SU-DHL-6 (cell line): ENCODE data around the gene RESP18.

ENCODE experiments used
- H2AFZ ChIP-seq: fragments of 200-600 bp; sonication (generic); 2 replicates; pipeline ENCODE4 v1.6.1; 2014; ENCODE audit warnings: low read depth, mild to moderate bottlenecking, moderate library complexity, mixed read lengths, antibody characterized with exemption, low read length; ENCODE audit not compliant: severe bottlenecking
- H3F3A ChIP-seq: fragments of 200-600 bp; shearing (Covaris generic); 2 replicates; pipeline ENCODE4 v1.6.0; 2016; ENCODE audit warnings: antibody characterized with exemption, mild to moderate bottlenecking; ENCODE audit not compliant: insufficient read depth
- H3K27ac ChIP-seq: fragments of 200-600 bp; sonication (generic); 2 replicates; pipeline ENCODE4 v1.5.1; 2016; ENCODE audit warnings: low read depth, mild to moderate bottlenecking, low read length, moderate library complexity, mixed read lengths
- H3K27me3 ChIP-seq: fragments of 200-600 bp; sonication (generic), shearing (Covaris generic); 2 replicates; pipeline ENCODE4 v1.6.0; 2014; ENCODE audit warnings: mild to moderate bottlenecking, low read length
- H3K36me3 ChIP-seq: fragments of 200-600 bp; sonication (generic); 2 replicates; pipeline ENCODE4 v1.6.1; 2014; ENCODE audit warnings: mild to moderate bottlenecking, low read length, mixed read lengths
- H3K4me2 ChIP-seq: fragments of 300-600, 200-600 bp; shearing (Covaris generic), sonication (generic); 2 replicates; pipeline ENCODE4 v1.6.0; 2014; ENCODE audit warnings: low read length, low read depth, mild to moderate bottlenecking; ENCODE audit not compliant: poor library complexity, severe bottlenecking
- H3K4me3 ChIP-seq: fragments of 200-600 bp; sonication (generic); 2 replicates; pipeline ENCODE4 v1.5.1; 2014; ENCODE audit warnings: antibody characterized with exemption, low read length, mild to moderate bottlenecking, mixed read lengths; ENCODE audit not compliant: insufficient read depth, poor library complexity, severe bottlenecking
- H3K79me2 ChIP-seq: fragments of 200-600 bp; sonication (generic); 2 replicates; pipeline ENCODE4 v1.6.1; 2014; ENCODE audit warnings: mild to moderate bottlenecking, low read length, moderate library complexity; ENCODE audit not compliant: insufficient read depth
- H3K9ac ChIP-seq: fragments of 200-600 bp; sonication (generic); 2 replicates; pipeline ENCODE4 v1.7.0; 2014; ENCODE audit warnings: mild to moderate bottlenecking, low read length
- H3K9me2 ChIP-seq: fragments of 200-600 bp; sonication (generic); replicated peaks from 2 replicates; pipeline ENCODE4 v1.6.1; 2014; ENCODE audit warnings: low read length; ENCODE audit not compliant: insufficient read depth
- H3K9me3 ChIP-seq: fragments of 200-600 bp; sonication (generic); 2 replicates; pipeline ENCODE4 v1.6.1; 2014; ENCODE audit warnings: low read length, mixed read lengths; ENCODE audit not compliant: insufficient read depth
- H4K20me1 ChIP-seq: fragments of 200-600 bp; sonication (generic); 2 replicates; pipeline ENCODE4 v1.6.1; 2014; ENCODE audit warnings: low read depth, mild to moderate bottlenecking, antibody characterized with exemption, low read length, moderate library complexity, mixed read lengths
- EZH2phosphoT487 ChIP-seq: fragments of 200-600 bp; sonication (generic), shearing (Covaris generic); conservative IDR thresholded peaks from 2 replicates; pipeline ENCODE4 v1.6.1; 2018; ENCODE audit warnings: mild to moderate bottlenecking, antibody characterized with exemption, low read length, moderate library complexity, mixed read lengths
- TF ChIP-seq, protein P1 (sequence below): fragments of 200-600 bp; sonication (generic); IDR thresholded peaks from one replicate; pipeline ENCODE4 v1.5.1; 2017; ENCODE audit warnings: antibody characterized with exemption, mild to moderate bottlenecking, low read length, moderate library complexity; ENCODE audit not compliant: insufficient read depth, poor library complexity, severe bottlenecking

RESP18 gene

GRCh38 chr2:219302412-219302968 lies 30.1 kb downstream of the RESP18 start:
- Histone ChIP-seq H3K4me3 (no peak overlapping the region), H3K36me3 (no peaks in the 10 kb centered on the region), H3K27ac (no peak overlapping the region), H3F3A (no peaks in the 10 kb centered on the region), H3K4me2 (no peak overlapping the region), H3K9me3 (no peaks in the 10 kb centered on the region), H3K79me2 (no peaks in the 10 kb centered on the region), H3K9ac (no peak overlapping the region), H4K20me1 (no peaks in the 10 kb centered on the region), H3K27me3 (no peaks in the 10 kb centered on the region), H3K9me2 (no peaks in the 10 kb centered on the region), H2AFZ (no peak overlapping the region)
- TF ChIP-seq, protein P1, sequence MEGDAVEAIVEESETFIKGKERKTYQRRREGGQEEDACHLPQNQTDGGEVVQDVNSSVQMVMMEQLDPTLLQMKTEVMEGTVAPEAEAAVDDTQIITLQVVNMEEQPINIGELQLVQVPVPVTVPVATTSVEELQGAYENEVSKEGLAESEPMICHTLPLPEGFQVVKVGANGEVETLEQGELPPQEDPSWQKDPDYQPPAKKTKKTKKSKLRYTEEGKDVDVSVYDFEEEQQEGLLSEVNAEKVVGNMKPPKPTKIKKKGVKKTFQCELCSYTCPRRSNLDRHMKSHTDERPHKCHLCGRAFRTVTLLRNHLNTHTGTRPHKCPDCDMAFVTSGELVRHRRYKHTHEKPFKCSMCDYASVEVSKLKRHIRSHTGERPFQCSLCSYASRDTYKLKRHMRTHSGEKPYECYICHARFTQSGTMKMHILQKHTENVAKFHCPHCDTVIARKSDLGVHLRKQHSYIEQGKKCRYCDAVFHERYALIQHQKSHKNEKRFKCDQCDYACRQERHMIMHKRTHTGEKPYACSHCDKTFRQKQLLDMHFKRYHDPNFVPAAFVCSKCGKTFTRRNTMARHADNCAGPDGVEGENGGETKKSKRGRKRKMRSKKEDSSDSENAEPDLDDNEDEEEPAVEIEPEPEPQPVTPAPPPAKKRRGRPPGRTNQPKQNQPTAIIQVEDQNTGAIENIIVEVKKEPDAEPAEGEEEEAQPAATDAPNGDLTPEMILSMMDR, result no peak
- TF ChIP-seq EZH2phosphoT487, result no peak

- H3K4me3 ChIP-seq, result no peak overlapping the region
- H3K9me2 ChIP-seq, result no peaks in the 10 kb centered on the region
- no peaks in the 10 kb centered on the region for H3K36me3 ChIP-seq
- no peaks in the 10 kb centered on the region for H3F3A ChIP-seq
- H3K27ac ChIP-seq, result no peak overlapping the region
- no peaks in the 10 kb centered on the region for H3K79me2 ChIP-seq
- H3K9ac ChIP-seq, result no peak overlapping the region
- no peak overlapping the region for H3K4me2 ChIP-seq
- H3K27me3 ChIP-seq, result no peaks in the 10 kb centered on the region
- TF ChIP-seq EZH2phosphoT487, result no peak
- TF ChIP-seq, protein P1, result no peak
- H4K20me1 ChIP-seq, result no peaks in the 10 kb centered on the region
- no peaks in the 10 kb centered on the region for H3K9me3 ChIP-seq
- no peak overlapping the region for H2AFZ ChIP-seq
These were observed 32.5 kb downstream of the RESP18 start for GRCh38 chr2:219300022-219300421.

GRCh38 chr2:219299372-219299760 lies 33.2 kb downstream of the RESP18 start:
- H3K9ac ChIP-seq, result no peak overlapping the region

More at GRCh38 chr2:219299372-219299760, 33.2 kb downstream of the RESP18 start:
- Histone ChIP-seq H2AFZ (no peak overlapping the region), H3K9me3 (no peaks in the 10 kb centered on the region), H3F3A (no peaks in the 10 kb centered on the region), H3K36me3 (no peaks in the 10 kb centered on the region), H3K4me3 (no peak overlapping the region), H3K27me3 (no peaks in the 10 kb centered on the region), H3K4me2 (no peak overlapping the region), H4K20me1 (no peaks in the 10 kb centered on the region), H3K79me2 (no peaks in the 10 kb centered on the region), H3K27ac (no peak overlapping the region), H3K9me2 (no peaks in the 10 kb centered on the region)
- TF ChIP-seq, protein P1, result no peak
- no peak for TF ChIP-seq EZH2phosphoT487
